Suprapubic skin (tissue), 3 donors: ENCODE measurements around the gene CHEK1.

Source experiments
- CTCF ChIP-seq, 2 donors: fragments of 200-600 bp in 1 of 2; fragments of 450-650 bp in 1 of 2; sonication (generic) in 1 of 2; IDR thresholded peaks; one replicate each; pipeline ENCODE4 v1.5.1; 2016 to 2019; ENCODE audit warnings: antibody characterized with exemption in 2 of 2, mild to moderate bottlenecking in 1 of 2, moderate library complexity in 1 of 2
- POLR2A ChIP-seq, 2 donors: fragments of 450-650 bp; IDR thresholded peaks; one replicate each; pipeline ENCODE4 v1.6.1; 2017; ENCODE audit warnings: antibody characterized with exemption in 2 of 2, mild to moderate bottlenecking in 2 of 2, moderate library complexity in 2 of 2

DNA sequence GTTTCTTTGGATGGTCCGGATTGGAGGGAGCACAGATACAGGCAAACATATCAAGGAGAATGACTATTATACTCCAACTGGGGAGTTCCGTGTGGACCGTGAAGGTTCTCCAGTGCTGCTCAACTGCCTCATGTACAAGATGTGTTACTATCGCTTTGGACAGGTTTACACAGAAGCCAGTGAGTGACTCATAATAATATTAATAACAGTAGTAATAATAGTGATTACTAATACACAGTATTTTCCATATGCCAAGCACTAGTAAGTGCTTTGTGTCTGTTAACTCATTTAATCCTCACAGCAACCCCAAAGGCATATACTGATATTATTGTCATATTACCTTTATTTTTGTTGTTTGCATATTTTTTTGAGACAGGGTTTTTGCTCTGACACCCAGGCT lies 6.6 kb upstream of the CHEK1 start:
- no peak for TF ChIP-seq POLR2A (IDR thresholded peaks at IDR 0.05)
- no peak for TF ChIP-seq CTCF (IDR thresholded peaks at IDR 0.05)
